GM19035 (cell line): Measurements from ENCODE around the gene CDK5R2.

Experiments
- ATAC-seq: cut with Tn5 transposase; IDR thresholded peaks from one replicate; pipeline ENCODE4 v1.9.1; 2021; ENCODE audit not compliant: unreplicated experiment

Gene CDK5R2

DNA sequence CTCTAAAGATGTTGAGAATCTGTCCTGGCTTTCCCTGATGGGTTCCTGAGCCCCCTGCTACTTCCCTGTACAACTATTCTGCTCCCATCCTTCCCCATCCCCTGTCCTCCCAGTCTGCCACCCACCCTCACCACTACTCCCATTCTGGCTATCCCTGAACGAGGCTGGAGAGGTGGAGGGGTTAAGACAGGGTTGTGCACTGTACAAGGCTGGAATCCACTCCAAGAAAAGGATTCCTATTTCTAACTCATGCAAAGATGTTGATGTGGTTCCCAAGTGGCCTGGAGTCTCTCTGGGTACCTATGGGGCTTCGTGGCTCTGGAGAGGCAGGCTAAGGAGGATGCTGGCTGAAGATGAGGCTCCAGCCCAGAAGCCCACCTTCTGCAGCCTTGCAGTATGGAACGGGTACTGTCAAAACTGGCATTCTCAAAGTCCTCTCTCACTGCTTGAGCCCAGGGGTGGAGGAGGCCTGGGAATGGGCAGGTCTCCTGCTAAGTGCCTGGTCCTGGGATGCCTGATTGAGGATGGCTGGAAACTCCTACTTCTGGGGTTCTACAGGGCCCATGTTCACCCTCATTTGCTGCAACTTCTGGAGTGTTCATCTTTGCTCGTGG, 26.8 kb downstream of the CDK5R2 start:
- ATAC-seq, result no peak

DNA sequence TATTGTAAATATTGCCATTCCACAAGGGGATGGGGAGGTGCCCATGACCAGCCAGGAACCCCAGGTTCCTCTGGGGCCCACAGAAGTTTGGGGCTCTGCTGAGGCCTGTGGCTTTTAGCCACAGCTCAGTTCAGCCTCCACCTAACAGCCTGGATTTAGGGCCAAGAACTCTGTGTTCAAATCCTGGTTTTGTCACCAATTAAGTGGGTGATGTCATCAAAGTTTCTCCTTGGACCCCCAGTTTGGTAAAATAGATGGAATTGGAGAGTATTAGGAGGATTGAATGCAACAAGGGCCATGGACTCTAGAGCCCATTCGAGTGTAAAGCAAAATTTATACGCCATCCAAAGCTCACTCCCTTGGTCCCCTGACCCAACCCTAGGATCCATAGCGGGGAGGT, 28.7 kb downstream of the CDK5R2 start:
- ATAC-seq, result no peak

- ATAC-seq, result no peak
These were observed 29.2 kb downstream of the CDK5R2 start for GRCh38 chr2:218988650-218989049.

DNA sequence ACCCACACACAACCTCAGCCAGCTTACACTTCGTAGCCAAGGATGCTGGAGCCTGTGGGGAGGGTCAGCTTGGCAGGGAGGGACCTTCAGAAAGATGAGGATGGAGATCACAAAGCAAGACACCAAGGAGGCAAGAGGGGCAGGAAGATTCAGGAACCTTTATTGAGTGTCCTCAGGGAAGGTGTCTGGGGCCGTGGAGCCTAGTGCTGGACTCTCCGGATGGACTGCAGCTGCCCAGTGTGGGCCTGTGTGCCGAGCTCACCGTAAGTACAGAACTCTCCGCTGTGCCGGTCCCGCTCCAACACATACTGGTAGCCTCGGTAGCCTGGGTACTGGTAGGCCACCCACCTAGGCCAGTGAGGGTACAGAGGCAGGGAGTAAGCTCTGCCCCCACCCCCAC, 30.6 kb downstream of the CDK5R2 start:
- no peak for ATAC-seq

DNA sequence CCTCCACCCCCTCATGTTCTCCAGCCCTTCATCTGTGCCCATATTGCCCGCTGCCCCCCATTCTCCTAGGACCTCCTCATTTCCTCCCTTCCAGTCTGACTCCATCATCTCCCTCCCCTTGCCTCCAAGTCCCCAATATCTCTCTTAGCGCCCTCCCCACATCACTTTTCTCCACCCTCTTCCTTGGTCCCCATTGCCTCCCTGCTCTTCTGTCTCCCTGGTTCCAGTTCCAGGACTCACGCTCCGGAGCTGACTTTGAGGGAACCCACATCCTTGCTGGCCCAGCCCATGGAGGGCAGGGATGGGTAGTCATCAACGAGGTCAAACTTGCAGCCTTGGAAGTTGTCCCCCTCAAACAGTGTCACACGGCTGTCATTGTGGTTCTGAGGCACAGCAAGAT, 31.1 kb downstream of the CDK5R2 start:
- ATAC-seq, result no peak

DNA sequence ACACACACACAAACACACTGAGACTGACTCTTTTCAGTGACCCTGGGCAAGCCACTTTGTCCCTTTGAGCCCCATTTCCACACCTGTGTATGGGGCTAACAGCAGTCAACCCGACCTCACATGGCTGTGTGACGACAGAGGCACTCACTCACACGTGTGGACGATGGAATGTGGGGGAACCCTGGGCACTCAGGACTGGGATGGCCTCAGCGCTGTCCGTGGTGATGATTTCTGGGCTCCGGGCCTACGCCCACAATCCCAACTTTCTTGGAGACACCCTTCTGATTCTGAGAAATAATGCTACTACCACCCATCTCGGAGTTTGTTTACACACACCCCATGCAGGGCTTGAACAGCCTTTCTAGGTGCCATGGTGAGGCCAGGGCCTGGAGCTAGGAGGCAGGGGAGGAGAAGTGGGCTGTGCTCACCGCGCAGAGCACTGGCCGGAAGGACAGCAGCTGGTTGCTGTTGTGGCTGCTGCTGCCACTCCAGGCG, 32.3 kb downstream of the CDK5R2 start:
- no peak for ATAC-seq

GRCh38 chr2:218992196-218992595, 32.7 kb downstream of the CDK5R2 start:
- ATAC-seq, result no peak

- ATAC-seq, result no peak
These were observed 33.4 kb downstream of the CDK5R2 start for GRCh38 chr2:218992703-218993344.

DNA sequence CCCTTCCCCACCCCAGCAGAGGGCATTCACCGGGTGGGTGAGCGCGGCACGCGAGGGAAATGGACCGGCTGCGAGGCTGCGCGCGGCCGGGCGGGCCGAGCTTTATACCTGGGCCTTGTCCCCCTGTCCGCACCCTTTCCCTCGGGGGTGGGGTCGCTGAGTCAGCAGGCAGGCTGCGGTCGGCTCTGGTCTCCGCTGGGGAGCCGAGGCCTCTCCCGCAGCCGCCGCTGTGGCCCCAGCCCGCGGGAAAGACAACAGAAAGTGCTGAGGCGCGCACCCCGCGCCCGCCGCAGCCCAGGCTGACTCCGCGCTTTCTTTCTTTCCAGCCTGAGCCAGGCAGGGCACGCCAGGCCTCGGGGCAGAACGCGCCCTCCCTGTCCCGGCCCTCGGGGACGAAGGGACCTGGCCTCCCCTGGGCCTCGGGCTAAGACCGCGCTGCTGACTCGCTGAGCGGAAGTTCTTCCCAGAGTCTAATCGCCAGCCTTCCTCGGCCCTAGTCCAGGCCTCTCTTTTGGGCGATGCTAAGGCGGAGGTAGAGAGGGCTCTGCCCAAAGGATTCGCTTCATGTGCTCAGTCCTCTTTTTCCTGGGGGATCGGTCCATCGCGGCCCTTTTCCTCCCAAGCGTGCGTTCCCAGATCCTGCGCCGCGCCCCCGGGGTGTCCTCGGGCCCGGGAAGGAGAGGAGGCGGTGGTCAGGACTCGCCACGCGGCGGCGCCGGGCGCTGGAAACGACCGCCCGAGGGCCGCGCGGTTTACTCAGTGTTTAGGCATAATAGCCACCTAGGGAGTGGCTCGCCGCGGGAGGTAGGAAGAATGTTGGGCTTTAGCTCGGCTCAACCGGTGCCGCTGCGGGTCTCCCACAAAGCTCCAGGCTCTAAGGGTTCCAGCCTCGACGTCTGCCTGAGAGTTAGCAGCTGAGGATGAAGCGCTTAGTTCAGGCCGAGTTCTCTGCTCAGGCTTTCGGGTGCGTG, 34.2 kb downstream of the CDK5R2 start, which contains the start of gene CRYBA2:
TSS of gene CRYBA2 (minus strand) at position 78 of the 971 bp plus-strand sequence. CDS start 246 bp downstream, outside the sequence.
- no peak for ATAC-seq

GRCh38 chr2:218995561-218995960, 36.1 kb downstream of the CDK5R2 start:
- ATAC-seq, result no peak

- peak; percentile 54 for ATAC-seq
These were observed 36.7 kb downstream of the CDK5R2 start for GRCh38 chr2:218995972-218996711.

DNA sequence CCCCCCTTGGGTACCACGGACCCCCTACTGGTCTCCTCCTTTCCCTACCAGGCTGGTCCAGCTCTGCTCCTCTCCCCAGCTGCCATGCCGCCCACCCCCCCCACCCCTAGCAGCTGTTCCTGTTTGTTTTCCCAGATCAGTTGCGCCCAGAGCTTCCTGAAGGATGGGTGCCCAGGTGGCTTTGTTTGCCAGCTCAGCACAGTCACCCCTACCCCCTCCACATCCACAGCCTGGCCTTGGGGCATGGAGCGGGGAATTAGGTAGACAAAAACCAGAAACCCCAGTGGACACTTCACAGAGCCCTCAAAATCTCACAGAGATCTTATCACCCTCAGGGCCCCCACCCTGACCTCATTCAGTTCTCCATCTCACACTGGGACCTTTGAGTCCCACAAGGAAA, 37.5 kb downstream of the CDK5R2 start:
- ATAC-seq, result no peak

- no peak for ATAC-seq
These were observed 38.3 kb downstream of the CDK5R2 start for GRCh38 chr2:218997731-218998130.

- no peak for ATAC-seq
These were observed 39.0 kb downstream of the CDK5R2 start for GRCh38 chr2:218998414-218999002.

DNA sequence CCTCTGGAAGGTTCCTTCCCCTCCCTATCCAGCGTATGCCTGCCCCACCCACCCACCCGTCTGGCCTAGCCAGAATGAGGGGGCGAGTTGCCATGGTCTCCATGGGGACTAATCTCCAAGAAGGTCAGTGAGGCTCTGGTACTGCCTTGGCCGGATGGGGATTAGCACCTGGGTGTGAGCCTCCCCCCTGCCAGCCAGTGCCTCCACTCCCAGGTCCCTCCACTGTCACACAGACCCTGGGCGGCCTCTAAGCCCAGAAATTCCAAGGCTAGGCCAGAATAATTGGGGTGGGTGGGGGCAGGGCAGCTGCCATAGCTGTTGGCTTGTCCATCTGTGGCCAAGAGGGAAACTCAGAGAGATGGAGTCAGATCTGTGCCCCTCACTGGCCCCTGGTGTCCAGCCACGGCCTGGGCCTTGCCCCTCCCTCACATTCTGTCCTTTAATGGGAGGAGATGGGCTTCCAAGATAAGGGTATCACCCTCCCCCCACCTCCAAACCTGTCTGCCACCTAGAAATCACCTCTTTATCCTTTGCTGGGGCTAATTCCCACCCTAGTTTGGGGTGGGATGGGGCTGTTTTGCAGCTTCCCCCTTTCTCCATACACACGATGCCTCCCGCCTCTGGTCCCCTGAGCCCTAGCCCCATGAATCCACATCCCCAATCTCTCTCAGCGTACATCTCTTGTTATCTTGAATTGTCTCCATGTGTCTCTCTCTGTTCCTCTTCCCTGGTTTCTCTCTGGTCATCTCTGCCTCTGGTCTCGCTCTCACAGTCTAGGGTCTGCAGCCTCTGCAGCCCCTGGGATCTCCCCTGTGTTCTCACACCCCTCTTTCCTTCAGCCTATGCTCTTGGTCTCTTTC, 39.8 kb downstream of the CDK5R2 start:
- ATAC-seq, result no peak

DNA sequence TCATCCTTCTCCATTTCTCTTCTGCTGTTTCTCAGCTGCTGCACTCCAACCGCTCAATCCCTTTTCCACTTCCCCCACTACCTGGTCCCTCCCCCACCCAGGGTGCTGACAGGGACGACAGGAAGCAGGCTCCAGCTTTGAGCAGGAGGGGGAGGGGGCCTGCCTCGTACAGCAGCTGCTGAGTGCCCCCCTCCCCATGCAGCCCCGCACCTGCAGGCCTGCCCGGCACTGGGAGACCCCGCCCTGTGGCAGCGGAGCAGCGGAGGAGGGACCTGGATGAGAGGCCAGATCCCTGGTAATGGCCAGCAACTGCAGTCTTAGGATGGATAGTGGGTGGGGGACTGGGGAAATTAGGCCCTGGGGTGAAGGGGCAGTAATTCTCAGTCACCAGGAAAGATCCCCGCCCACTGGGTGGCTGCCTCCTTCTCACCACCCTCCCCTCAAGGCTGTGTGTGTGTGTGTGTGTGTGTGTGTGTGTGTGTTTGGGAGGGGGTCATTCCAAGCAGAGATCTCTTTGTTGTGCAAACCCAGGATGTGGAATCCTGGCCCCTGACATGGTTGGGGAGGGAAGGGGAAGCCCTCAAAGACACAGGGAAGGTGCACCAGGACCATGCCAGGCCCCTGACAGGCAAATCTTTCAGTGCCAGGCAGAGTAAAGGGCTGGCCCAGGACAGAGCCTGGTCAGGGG, 40.6 kb downstream of the CDK5R2 start:
- ATAC-seq, result no peak

DNA sequence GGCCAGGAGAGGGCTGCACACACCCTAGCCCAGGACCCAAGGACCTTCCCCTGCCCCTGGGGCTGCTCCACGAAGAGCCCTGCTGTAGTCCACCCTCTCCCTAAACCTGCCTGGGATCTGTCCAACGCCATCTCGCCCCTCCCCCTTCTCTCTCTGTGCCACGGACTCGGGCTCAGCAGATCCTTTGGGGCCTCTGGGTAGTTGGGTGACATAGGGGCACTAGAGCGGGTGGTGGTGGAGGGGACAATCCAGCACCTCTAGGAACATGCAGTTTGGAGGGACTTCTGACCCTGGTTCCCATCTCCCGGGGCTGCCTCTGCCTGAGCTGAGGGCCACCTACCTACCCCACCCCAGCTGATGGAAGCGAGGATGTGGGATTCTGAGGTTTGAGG, 41.1 kb downstream of the CDK5R2 start:
- no peak for ATAC-seq

GRCh38 chr2:219001100-219001576, 41.7 kb downstream of the CDK5R2 start:
- ATAC-seq, result no peak
